H9 (cell line): ENCODE data around the gene OR8K1. TPM values are rescaled to one million over a fixed set of nuclear protein-coding genes. Genes with fewer than 3 reads are reported as not detected.

Experiments used
- DNase-seq: peaks from one replicate; pipeline ENCODE4 v3.0.0-alpha.2; 2017
- H2AFZ ChIP-seq: one replicate; pipeline ENCODE4 v1.6.1; 2013; ENCODE audit warnings: mild to moderate bottlenecking, low read length, control low read depth, moderate library complexity
- H2AK5ac ChIP-seq: 2 replicates; pipeline ENCODE4 v1.6.1; 2013; ENCODE audit warnings: low read length, control low read depth, mixed read lengths; ENCODE audit not compliant: insufficient read length
- H2BK120ac ChIP-seq: one replicate; pipeline ENCODE4 v1.6.1; 2013; ENCODE audit warnings: low read depth, mild to moderate bottlenecking, low read length, control low read depth, inconsistent platforms; ENCODE audit not compliant: poor library complexity, severe bottlenecking
- H2BK12ac ChIP-seq: 2 replicates; pipeline ENCODE4 v1.6.1; 2013; ENCODE audit warnings: low read length, control low read depth, mixed read lengths, low read depth; ENCODE audit not compliant: insufficient read length
- H2BK15ac ChIP-seq: 2 replicates; pipeline ENCODE4 v1.6.1; 2013; ENCODE audit warnings: low read depth, low read length, control low read depth
- H2BK20ac ChIP-seq: one replicate; pipeline ENCODE4 v1.6.1; 2013; ENCODE audit warnings: low read depth, mild to moderate bottlenecking, low read length, control low read depth, inconsistent platforms; ENCODE audit not compliant: poor library complexity, severe bottlenecking
- H2BK5ac ChIP-seq: 2 replicates; pipeline ENCODE4 v1.6.1; 2013; ENCODE audit warnings: low read length, control low read depth, mixed read lengths; ENCODE audit not compliant: insufficient read length
- H3K14ac ChIP-seq: 2 replicates; pipeline ENCODE4 v1.6.1; 2013; ENCODE audit warnings: low read length, control low read depth; ENCODE audit not compliant: insufficient read depth
- H3K18ac ChIP-seq: 2 replicates; pipeline ENCODE4 v1.6.1; 2013; ENCODE audit warnings: low read depth, mild to moderate bottlenecking, mixed read lengths, low read length, control low read depth; ENCODE audit not compliant: insufficient read length
- H3K23ac ChIP-seq: 2 replicates; pipeline ENCODE4 v1.6.1; 2013; ENCODE audit warnings: low read length, control low read depth, mixed read lengths, low read depth; ENCODE audit not compliant: insufficient read length
- H3K23me2 ChIP-seq: 2 replicates; pipeline ENCODE4 v1.6.1; 2013; ENCODE audit warnings: low read depth, mild to moderate bottlenecking, mixed read lengths, low read length, control low read depth; ENCODE audit not compliant: insufficient read length, poor library complexity, severe bottlenecking
- H3K27ac ChIP-seq: 2 replicates; pipeline ENCODE4 v1.5.1; 2013; ENCODE audit warnings: low read length, control low read depth, mixed read lengths, low read depth; ENCODE audit not compliant: insufficient read length
- H3K27me3 ChIP-seq: 2 replicates; pipeline ENCODE4 v1.6.1; 2013; ENCODE audit warnings: low read length, control low read depth, inconsistent platforms; ENCODE audit not compliant: insufficient read depth
- H3K4ac ChIP-seq: 2 replicates; pipeline ENCODE4 v1.6.1; 2013; ENCODE audit warnings: low read depth, mild to moderate bottlenecking, control low read depth, inconsistent platforms, low read length, moderate library complexity
- H3K4me1 ChIP-seq: 2 replicates; pipeline ENCODE4 v1.6.1; 2013; ENCODE audit warnings: low read length, control low read depth, inconsistent platforms; ENCODE audit not compliant: insufficient read depth
- H3K4me2 ChIP-seq: 2 replicates; pipeline ENCODE4 v1.6.1; 2013; ENCODE audit warnings: low read length, control low read depth, mixed read lengths; ENCODE audit not compliant: insufficient read length, insufficient read depth
- H3K56ac ChIP-seq: 2 replicates; pipeline ENCODE4 v1.6.1; 2013; ENCODE audit warnings: low read depth, mild to moderate bottlenecking, mixed read lengths, low read length, control low read depth; ENCODE audit not compliant: insufficient read length
- H3K79me1 ChIP-seq: 2 replicates; pipeline ENCODE4 v1.6.1; 2013; ENCODE audit warnings: low read depth, mild to moderate bottlenecking, moderate library complexity, low read length, control low read depth, inconsistent platforms; ENCODE audit not compliant: insufficient read depth, poor library complexity, severe bottlenecking
- H3K79me2 ChIP-seq: 2 replicates; pipeline ENCODE4 v1.6.1; 2013; ENCODE audit warnings: low read length, control low read depth, inconsistent platforms; ENCODE audit not compliant: insufficient read depth
- H3K9ac ChIP-seq: 2 replicates; pipeline ENCODE4 v1.6.1; 2013; ENCODE audit warnings: low read length, control low read depth, mixed read lengths; ENCODE audit not compliant: insufficient read length; ENCODE audit errors: extremely low read depth
- H3K9me3 ChIP-seq: one replicate; pipeline ENCODE4 v1.6.1; 2013; ENCODE audit warnings: low read depth, low read length, inconsistent platforms; ENCODE audit not compliant: control insufficient read depth
- H3T11ph ChIP-seq: one replicate; pipeline ENCODE4 v1.6.1; 2013; ENCODE audit warnings: mild to moderate bottlenecking, low read length, control low read depth, inconsistent platforms
- H4K20me1 ChIP-seq: one replicate; pipeline ENCODE4 v1.6.1; 2013; ENCODE audit not compliant: control insufficient read depth, insufficient read length, insufficient read depth
- H4K5ac ChIP-seq: 2 replicates; pipeline ENCODE4 v1.6.1; 2013; ENCODE audit warnings: low read depth, mild to moderate bottlenecking, mixed read lengths, low read length, control low read depth; ENCODE audit not compliant: insufficient read length
- H4K8ac ChIP-seq: replicated peaks from 2 replicates; pipeline ENCODE4 v1.6.1; 2013; ENCODE audit warnings: low read length, control low read depth, mixed read lengths, low read depth; ENCODE audit not compliant: insufficient read length
- H4K91ac ChIP-seq: 2 replicates; pipeline ENCODE4 v1.6.1; 2013; ENCODE audit warnings: low read depth, mild to moderate bottlenecking, moderate library complexity, mixed read lengths, low read length, control low read depth; ENCODE audit not compliant: insufficient read length
- H3K27ac Mint-ChIP-seq, 3 experiments: 2 replicates in 2 of 3; 3 replicates in 1 of 3; pipeline ENCODE4 v1.8.0; 2020 to 2021; ENCODE audit warnings: mixed read lengths in 3 of 3, mild to moderate bottlenecking in 1 of 3, moderate library complexity in 1 of 3
- H3K27me3 Mint-ChIP-seq: 2 replicates; pipeline ENCODE4 v1.8.0; 2021; ENCODE audit warnings: low read depth, mild to moderate bottlenecking, moderate library complexity, mixed read lengths
- H3K36me3 Mint-ChIP-seq, 3 experiments: 2 replicates in 2 of 3; 3 replicates in 1 of 3; pipeline ENCODE4 v1.8.0; 2020 to 2021; ENCODE audit warnings: low read depth in 3 of 3, mixed read lengths in 3 of 3; ENCODE audit not compliant: insufficient read depth in 1 of 3
- H3K4me1 Mint-ChIP-seq, 2 experiments: 2 replicates each; pipeline ENCODE4 v1.8.0; 2020; ENCODE audit warnings: mixed read lengths in 2 of 2
- H3K4me3 Mint-ChIP-seq, 2 experiments: 2 replicates in 1 of 2; 3 replicates in 1 of 2; pipeline ENCODE4 v1.8.0; 2020 to 2021; ENCODE audit warnings: mild to moderate bottlenecking in 2 of 2, mixed read lengths in 2 of 2, moderate library complexity in 1 of 2
- H3K9me3 Mint-ChIP-seq, 2 experiments: 2 replicates in 1 of 2; 3 replicates in 1 of 2; pipeline ENCODE4 v1.8.0; 2020; ENCODE audit warnings: mild to moderate bottlenecking in 2 of 2, mixed read lengths in 2 of 2, moderate library complexity in 1 of 2
- CTCF ChIP-seq: fragments of 200-600 bp; sonication (generic); conservative IDR thresholded peaks from 3 replicates; pipeline ENCODE4 v1.8.0; 2021; ENCODE audit warnings: antibody characterized with exemption, mild to moderate bottlenecking
- WGBS: extraction: QIAGEN DNeasy Blood & Tissue Kit; methylation state at CpG from one replicate; pipeline ENCODE4 v1.1.7; 2013; ENCODE audit warnings: missing lambda C conversion rate, low lambda C conversion rate, mixed read lengths; ENCODE audit not compliant: insufficient read length; ENCODE audit errors: extremely low coverage; 5-methylcytosine and 5-hydroxymethylcytosine counted together
- total RNA-seq: library from RNA; stranded (reverse); gene quantifications from 2 replicates; pipeline ENCODE4 v1.2.1, GENCODE V29; 2021

Gene OR8K1
- total RNA-seq, 1 experiment from 2014 or later: not detected

GRCh38 chr11:56396047-56396446, 50.2 kb downstream of the OR8K1 start:
- Histone ChIP-seq H3K79me1 (no peaks in the 10 kb centered on the region), H3K4me1 (no peaks in the 10 kb centered on the region), H4K8ac (no peak overlapping the region), H2AK5ac (no peak overlapping the region), H3K9ac (no peak overlapping the region), H3K56ac (no peak overlapping the region), H2AFZ (no peak overlapping the region), H3T11ph (no peak overlapping the region), H3K27ac (no peak overlapping the region), H4K91ac (no peak overlapping the region), H3K23me2 (no peaks in the 10 kb centered on the region), H4K20me1 (no peaks in the 10 kb centered on the region), H3K18ac (no peak overlapping the region), H3K14ac (no peak overlapping the region), H2BK15ac (no peak overlapping the region), H4K5ac (no peak overlapping the region), H3K27me3 (no peaks in the 10 kb centered on the region), H2BK20ac (no peak overlapping the region), H3K23ac (no peak overlapping the region), H3K79me2 (no peaks in the 10 kb centered on the region), H2BK5ac (no peak overlapping the region), H3K4me2 (no peak overlapping the region), H2BK120ac (no peak overlapping the region), H2BK12ac (no peak overlapping the region), H3K4ac (no peak overlapping the region), H3K9me3 (no peaks in the 10 kb centered on the region)
- peaks cover 0 to under 1% (median 0%) of the 10 kb centered on the region in 3 experiments; a peak in 1 of 7 replicates for H3K36me3 Mint-ChIP-seq
- no peaks in the 10 kb centered on the region; the same call in 1 of the 2 replicates for H3K27me3 Mint-ChIP-seq
- DNase-seq: no peak
- WGBS: no CpG with 5 or more reads among the region's 3 CpGs
- H3K4me3 Mint-ChIP-seq: no peak overlapping the region
- H3K27ac Mint-ChIP-seq: no peak overlapping the region; a peak in 1 of 7 replicates
- peak; percentile 62 for TF ChIP-seq CTCF
- peaks cover 0 to 6% of the 10 kb centered on the region in 2 experiments; a peak in 4 of 5 replicates for H3K9me3 Mint-ChIP-seq
- no peaks in the 10 kb centered on the region for H3K4me1 Mint-ChIP-seq

Other genes starting within 250 kb of the OR8K1 start
- not detected in 2 replicates for gene OR8H2, start 242.4 kb upstream of the OR8K1 start, total RNA-seq
- gene OR8H3, start 223.7 kb upstream of the OR8K1 start, total RNA-seq: not detected in 2 replicates
- not detected in 2 replicates for gene OR8J3, start 205.8 kb upstream of the OR8K1 start, total RNA-seq
- gene OR8K5, start 185.7 kb upstream of the OR8K1 start, total RNA-seq: not detected in 2 replicates
- not detected in 2 replicates for gene OR5J2, start 169.4 kb upstream of the OR8K1 start, total RNA-seq
- gene OR5T2, start 111.8 kb upstream of the OR8K1 start, total RNA-seq: not detected in 2 replicates
- gene OR5T3, start 93.8 kb upstream of the OR8K1 start, total RNA-seq: not detected in 2 replicates
- not detected in 2 replicates for gene OR5T1, start 71.9 kb upstream of the OR8K1 start, total RNA-seq
- gene OR8H1, start 53.8 kb upstream of the OR8K1 start, total RNA-seq: not detected in 2 replicates
- not detected in 2 replicates for gene OR8K3, start 30.9 kb upstream of the OR8K1 start, total RNA-seq
- not detected in 2 replicates for gene OR8J1, start 8.3 kb downstream of the OR8K1 start, total RNA-seq
- gene OR8U1, start 29.6 kb downstream of the OR8K1 start, total RNA-seq: not detected in 2 replicates
- not detected in 2 replicates for gene OR5AL1, start 66.7 kb downstream of the OR8K1 start, total RNA-seq
- gene OR5M3, start 127.3 kb downstream of the OR8K1 start, total RNA-seq: not detected in 2 replicates
- gene OR5M8, start 145.3 kb downstream of the OR8K1 start, total RNA-seq: not detected in 2 replicates
- not detected in 2 replicates for gene OR5M11, start 197.2 kb downstream of the OR8K1 start, total RNA-seq
- not detected in 2 replicates for gene OR5M10, start 231.7 kb downstream of the OR8K1 start, total RNA-seq